Activated CD4-positive, alpha-beta T cell treated with anti-CD3 and anti-CD28 coated beads, Interleukin-2, amount 10 ng/mL, durations not matched to agents 7 days and 5 days (primary cell): ENCODE data around the gene GRIP2. TPM values are rescaled to one million over a fixed set of nuclear protein-coding genes. Genes with fewer than 3 reads are reported as not detected.

Experiments
- CTCF ChIA-PET: fragments of 350-600 bp; sonication (Branson Sonifier 250); formaldehyde crosslinking; loops from one replicate; lab custom pipeline; 2021; ENCODE audit warnings: antibody characterized with exemption; lab: Charles Lee
- POLR2A ChIA-PET: fragments of 350-600 bp; sonication (Branson Sonifier 250); formaldehyde crosslinking; loops from one replicate; lab custom pipeline; 2021; ENCODE audit warnings: antibody characterized with exemption; lab: Charles Lee
- DNase-seq: peaks from one replicate; pipeline ENCODE4 v3.0.0-alpha.2; 2020
- H3K27ac Mint-ChIP-seq: one replicate; pipeline ENCODE4 v1.8.0; 2021; ENCODE audit warnings: mild to moderate bottlenecking, moderate library complexity, mixed read lengths
- H3K27me3 Mint-ChIP-seq: one replicate; pipeline ENCODE4 v1.8.0; 2021; ENCODE audit warnings: mixed read lengths
- H3K36me3 Mint-ChIP-seq: one replicate; pipeline ENCODE4 v1.8.0; 2021; ENCODE audit warnings: low read depth, mixed read lengths
- H3K4me1 Mint-ChIP-seq: one replicate; pipeline ENCODE4 v1.8.0; 2021; ENCODE audit warnings: mixed read lengths
- H3K4me3 Mint-ChIP-seq: one replicate; pipeline ENCODE4 v1.8.0; 2021; ENCODE audit warnings: mild to moderate bottlenecking, moderate library complexity, mixed read lengths
- H3K9me3 Mint-ChIP-seq: one replicate; pipeline ENCODE4 v1.8.0; 2021; ENCODE audit warnings: mixed read lengths
- total RNA-seq, 2 experiments: library from RNA; stranded (reverse); gene quantifications; one replicate each; pipeline ENCODE4 v1.2.3, GENCODE V29; 2021

The GRIP2 gene
- total RNA-seq, 2 experiments from 2014 or later = 0.15 to 0.45 TPM

DNA sequence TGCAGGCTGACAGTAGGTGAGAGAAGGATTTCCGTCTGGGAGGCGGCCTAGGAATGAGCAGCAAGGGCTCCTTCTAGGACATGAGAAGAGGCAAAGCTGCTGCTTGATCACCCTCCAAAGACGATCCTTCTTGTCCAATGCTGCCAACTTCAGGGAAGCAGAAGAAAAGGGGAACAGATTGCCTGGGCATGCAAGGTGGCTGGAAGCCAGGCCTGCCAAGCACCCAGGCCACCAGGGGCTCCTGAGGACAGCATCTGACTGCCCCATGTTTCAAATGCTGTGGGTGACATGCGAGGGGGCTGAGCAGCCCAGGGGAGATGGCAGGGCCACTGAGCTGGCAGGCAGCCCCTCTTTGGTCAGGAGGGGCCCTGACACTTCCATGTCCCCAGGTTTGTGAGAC, 3.3 kb upstream of the GRIP2 start:
- Mint-ChIP-seq H3K27ac (no peak overlapping the region), H3K27me3 (peaks cover 6% of the 10 kb centered on the region), H3K9me3 (no peaks in the 10 kb centered on the region), H3K4me3 (no peak overlapping the region), H3K4me1 (no peaks in the 10 kb centered on the region), H3K36me3 (no peaks in the 10 kb centered on the region)
- POLR2A ChIA-PET = no interaction called here
- DNase-seq = no peak
- CTCF ChIA-PET = interaction anchor here (0.5 kb wide), 1 partner anchor 354 kb away, joined by 3 read pairs; no protein-coding TSS in a partner anchor

DNA sequence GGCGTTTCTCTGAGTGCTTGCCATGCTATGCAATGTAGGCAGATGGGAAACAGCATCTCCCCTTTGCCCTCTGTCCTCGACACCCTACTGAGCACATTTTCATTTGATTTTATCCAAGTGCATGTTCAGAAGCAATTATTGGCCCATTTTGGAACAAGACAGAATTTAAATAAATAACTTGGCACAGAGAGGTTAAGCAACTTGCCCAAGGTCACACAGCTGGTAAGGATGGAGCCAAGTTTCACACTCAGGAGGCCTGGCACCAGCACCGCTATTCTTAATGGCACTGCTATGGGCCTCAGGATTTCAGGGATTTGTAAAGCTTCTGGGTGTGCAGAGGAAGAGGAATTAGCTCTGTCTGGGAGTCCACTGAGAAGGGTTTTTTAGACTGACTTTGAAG, 2.5 kb upstream of the GRIP2 start:
- H3K27ac Mint-ChIP-seq = no peak overlapping the region
- no peak overlapping the region for H3K4me3 Mint-ChIP-seq
- peaks cover 4% of the 10 kb centered on the region for H3K27me3 Mint-ChIP-seq
- no peaks in the 10 kb centered on the region for H3K4me1 Mint-ChIP-seq
- H3K36me3 Mint-ChIP-seq = no peaks in the 10 kb centered on the region
- H3K9me3 Mint-ChIP-seq = no peaks in the 10 kb centered on the region
- POLR2A ChIA-PET = no interaction called here
- DNase-seq = no peak
- CTCF ChIA-PET = interaction anchor here (0.6 kb wide), 1 partner anchor 1539 kb away, joined by 3 read pairs; no protein-coding TSS in a partner anchor

DNA sequence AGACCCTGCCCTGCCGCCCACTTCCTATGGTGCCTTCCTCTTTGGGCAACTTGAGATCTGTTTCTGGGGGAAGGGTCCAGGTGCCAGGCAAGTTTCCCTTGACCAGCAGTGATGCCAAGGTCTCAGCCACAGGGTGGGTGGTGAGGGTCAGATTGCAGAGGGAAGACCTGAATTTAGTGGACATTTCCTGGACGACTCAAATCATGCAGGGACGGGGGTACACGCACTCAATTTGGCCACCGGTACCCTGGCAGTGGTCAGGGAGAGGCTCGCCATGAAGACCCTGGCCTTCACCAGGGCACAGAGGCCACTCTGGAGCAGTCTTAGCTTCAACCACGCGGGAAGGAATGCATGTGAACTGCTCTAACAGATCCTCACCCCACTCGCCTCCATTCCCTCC, 1.5 kb upstream of the GRIP2 start:
- Mint-ChIP-seq H3K36me3 (no peaks in the 10 kb centered on the region), H3K9me3 (no peaks in the 10 kb centered on the region), H3K27ac (no peak overlapping the region), H3K4me3 (no peak overlapping the region), H3K4me1 (no peaks in the 10 kb centered on the region), H3K27me3 (peaks cover 2% of the 10 kb centered on the region)
- ChIA-PET POLR2A (no interaction called here), CTCF (no interaction called here)
- no peak for DNase-seq

DNA sequence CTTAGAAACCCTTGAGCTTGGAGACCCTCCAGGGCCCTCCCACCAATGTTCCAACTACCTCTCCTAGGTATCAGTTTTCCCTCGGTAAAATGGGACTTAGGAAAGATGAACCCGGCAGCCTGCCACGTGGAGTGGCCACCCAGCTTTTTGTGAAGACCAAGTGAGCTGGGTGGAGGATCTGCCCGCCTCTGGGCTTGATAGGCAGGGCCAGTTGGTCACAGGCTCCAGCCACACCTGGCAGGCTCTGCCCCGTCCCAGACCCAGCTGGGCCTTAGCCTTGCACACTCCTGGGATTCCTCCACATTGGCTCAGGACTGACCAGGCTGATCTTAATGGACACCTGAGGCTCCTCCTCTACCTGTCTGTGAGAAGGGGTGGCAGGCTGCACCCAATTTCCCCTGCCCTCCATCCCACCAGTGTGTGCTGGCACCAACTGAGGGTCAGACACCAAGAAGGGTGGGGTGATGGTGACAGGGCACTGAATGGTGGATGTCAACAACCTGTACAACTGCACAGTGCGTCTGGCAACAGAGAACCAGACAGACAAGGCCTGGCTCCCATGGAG, 761 bp upstream of the GRIP2 start:
- peaks cover 2% of the 10 kb centered on the region for H3K27me3 Mint-ChIP-seq
- CTCF ChIA-PET = no interaction called here
- no peaks in the 10 kb centered on the region for H3K4me1 Mint-ChIP-seq
- H3K36me3 Mint-ChIP-seq = no peaks in the 10 kb centered on the region
- no peak for DNase-seq
- no peak overlapping the region for H3K27ac Mint-ChIP-seq
- H3K4me3 Mint-ChIP-seq = no peak overlapping the region
- POLR2A ChIA-PET = no interaction called here
- no peaks in the 10 kb centered on the region for H3K9me3 Mint-ChIP-seq

DNA sequence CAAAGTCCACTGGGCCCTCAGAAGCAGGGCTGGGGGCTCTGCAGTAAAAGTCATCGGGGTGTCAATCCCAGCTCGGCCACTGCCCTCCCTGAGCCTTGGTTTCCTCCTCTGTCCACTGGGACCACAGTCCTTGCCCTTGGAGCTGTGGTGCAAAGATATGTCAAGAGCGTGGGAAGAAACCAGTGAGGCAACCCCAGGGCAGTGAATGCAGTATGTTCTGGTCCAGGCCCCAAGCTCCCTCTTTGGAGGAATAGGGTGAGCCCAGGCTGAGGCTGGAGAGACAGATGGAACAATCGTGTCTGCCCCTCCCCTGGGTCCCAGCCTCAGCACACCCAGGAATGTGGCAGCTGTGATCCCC, 779 bp downstream of the GRIP2 start:
- no peaks in the 10 kb centered on the region for H3K27me3 Mint-ChIP-seq
- no peaks in the 10 kb centered on the region for H3K4me1 Mint-ChIP-seq
- no peak overlapping the region for H3K4me3 Mint-ChIP-seq
- no peak overlapping the region for H3K27ac Mint-ChIP-seq
- no peaks in the 10 kb centered on the region for H3K36me3 Mint-ChIP-seq
- no peaks in the 10 kb centered on the region for H3K9me3 Mint-ChIP-seq
- CTCF ChIA-PET = interaction anchor here (1.0 kb wide), 1 partner anchor 9 kb away, joined by 3 read pairs; no protein-coding TSS in a partner anchor
- POLR2A ChIA-PET = no interaction called here
- no peak for DNase-seq

DNA sequence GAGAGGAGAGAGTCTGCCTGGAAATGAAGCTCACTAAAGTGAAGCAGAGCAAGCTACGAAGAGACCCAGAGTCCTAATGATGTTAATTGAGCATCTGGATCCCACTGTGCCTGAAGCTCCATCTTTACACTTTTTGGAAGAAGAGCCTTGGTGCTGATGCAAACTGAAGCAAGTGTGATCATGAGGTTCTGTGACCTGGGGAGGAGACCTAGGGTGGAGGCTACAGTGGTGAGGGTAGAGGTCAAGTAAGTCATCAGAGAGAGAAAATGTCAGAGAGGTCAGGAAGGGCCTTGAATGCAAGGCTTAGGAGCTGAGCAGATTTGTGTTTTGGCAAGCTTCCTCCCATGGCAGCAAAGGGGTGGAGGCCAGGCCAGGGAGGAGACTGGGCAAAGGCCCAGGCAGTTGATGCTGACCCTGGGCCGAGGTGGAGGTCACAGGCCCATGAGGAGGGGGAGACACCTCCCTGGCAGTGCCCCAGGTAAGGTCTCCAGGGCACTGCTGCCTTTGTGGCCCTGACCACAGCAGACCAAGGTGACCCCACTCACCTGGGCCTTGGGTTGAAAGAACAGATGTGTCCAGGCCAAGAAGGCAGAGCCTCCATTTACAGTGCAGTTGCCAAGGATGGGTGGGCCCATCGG, 1.6 kb downstream of the GRIP2 start:
- POLR2A ChIA-PET = interaction anchor here (0.7 kb wide), 1 partner anchor 10 kb away, joined by 3 read pairs; no protein-coding TSS in a partner anchor
- no peak overlapping the region for H3K4me3 Mint-ChIP-seq
- CTCF ChIA-PET = interaction anchor here (0.8 to 1.0 kb wide), 2 partner anchors 8 to 31 kb away, joined by 3 read pairs; no protein-coding TSS in a partner anchor
- H3K4me1 Mint-ChIP-seq = no peaks in the 10 kb centered on the region
- no peaks in the 10 kb centered on the region for H3K9me3 Mint-ChIP-seq
- no peaks in the 10 kb centered on the region for H3K27me3 Mint-ChIP-seq
- DNase-seq = no peak
- no peaks in the 10 kb centered on the region for H3K36me3 Mint-ChIP-seq
- no peak overlapping the region for H3K27ac Mint-ChIP-seq

DNA sequence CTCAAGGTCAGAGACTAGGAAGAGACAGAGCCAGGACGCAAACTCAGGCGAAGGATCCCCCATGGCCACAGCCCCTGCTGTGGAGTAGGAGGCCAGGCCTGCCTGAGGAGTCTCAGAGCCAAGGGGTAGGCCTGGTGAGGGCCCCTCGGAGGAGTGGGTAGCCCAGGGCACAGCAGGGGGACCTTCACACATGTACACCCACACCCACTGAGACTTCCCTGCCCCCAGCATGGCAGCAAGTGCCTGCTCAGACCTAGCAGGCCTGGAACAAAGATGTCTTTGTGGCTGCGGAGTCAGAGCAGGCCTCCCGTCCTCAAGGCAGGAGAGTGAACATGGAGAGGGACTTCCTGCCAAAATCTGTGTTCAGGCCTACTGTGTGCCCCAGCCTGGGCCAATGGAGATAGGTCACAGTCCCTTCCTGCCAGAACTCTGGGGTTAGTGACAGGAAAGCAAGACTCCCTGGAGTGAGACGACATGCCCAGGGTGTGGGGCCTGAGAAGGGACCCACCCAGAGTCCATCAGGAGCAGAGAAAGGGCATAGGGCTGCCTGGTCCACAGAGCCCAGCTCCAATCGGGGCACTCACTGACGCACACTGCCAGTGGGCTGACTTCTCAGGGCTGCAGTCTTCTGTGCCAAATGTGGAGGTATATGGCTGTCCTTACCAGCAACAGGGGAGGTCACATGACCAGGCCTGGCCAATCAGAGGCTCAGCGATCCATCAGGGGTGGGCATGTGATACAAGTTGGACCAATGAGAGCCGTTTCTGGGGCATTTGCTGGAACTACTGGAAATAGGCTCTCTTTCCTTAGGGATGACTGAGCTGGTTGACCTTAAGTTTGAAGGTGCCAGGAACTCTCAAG, 2.3 kb downstream of the GRIP2 start:
- no peaks in the 10 kb centered on the region for H3K9me3 Mint-ChIP-seq
- H3K36me3 Mint-ChIP-seq = no peaks in the 10 kb centered on the region
- no peaks in the 10 kb centered on the region for H3K4me1 Mint-ChIP-seq
- no peak overlapping the region for H3K4me3 Mint-ChIP-seq
- POLR2A ChIA-PET = interaction anchor here (0.7 kb wide), 1 partner anchor 10 kb away, joined by 3 read pairs; no protein-coding TSS in a partner anchor
- DNase-seq = no peak
- H3K27me3 Mint-ChIP-seq = no peaks in the 10 kb centered on the region
- no peak overlapping the region for H3K27ac Mint-ChIP-seq
- CTCF ChIA-PET = interaction anchor here (0.8 kb wide), 1 partner anchor 32 kb away, joined by 3 read pairs; no protein-coding TSS in a partner anchor

DNA sequence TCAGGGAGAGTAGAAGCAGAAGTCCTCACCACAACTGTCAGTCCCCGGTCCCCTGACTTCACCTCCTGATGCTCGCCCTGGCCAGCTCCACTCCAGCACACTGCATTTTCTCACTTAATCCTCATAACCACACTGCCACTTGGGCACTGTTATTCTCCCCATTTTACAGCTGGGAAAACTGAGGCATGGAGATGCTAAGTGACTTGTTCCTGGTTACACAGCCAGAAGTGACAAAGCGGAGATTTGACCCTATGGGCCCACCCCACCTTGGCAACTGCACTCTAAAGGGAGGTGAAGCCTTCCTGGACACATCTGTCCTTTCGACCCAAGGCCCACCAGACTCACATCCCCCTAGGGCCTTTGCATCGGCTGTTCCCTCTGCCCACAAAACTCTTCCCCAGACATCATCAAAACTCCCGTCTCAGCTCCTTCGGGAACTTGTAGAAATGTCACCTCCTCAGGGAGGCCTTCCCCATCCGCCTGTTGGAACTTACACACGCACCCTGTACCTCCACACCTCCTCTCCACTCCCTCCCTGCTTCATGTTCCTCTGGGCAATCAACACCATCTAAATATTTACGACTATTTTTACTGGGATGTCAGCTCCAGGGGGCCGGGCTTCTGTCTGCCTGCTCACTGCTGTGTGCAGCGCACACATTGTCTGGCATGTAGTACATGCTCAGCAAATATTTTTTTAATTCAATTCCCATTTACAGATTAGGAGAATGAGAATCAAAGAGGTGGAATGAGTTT, 3.1 kb downstream of the GRIP2 start:
- ChIA-PET CTCF (interaction anchor here (0.6 to 1.4 kb wide), 2 partner anchors 13 to 41 kb away, joined by 3 to 4 read pairs; no protein-coding TSS in a partner anchor), POLR2A (no interaction called here)
- Mint-ChIP-seq H3K4me1 (no peaks in the 10 kb centered on the region), H3K27ac (no peak overlapping the region), H3K4me3 (no peak overlapping the region), H3K9me3 (no peaks in the 10 kb centered on the region), H3K36me3 (no peaks in the 10 kb centered on the region), H3K27me3 (no peaks in the 10 kb centered on the region)
- no peak for DNase-seq

DNA sequence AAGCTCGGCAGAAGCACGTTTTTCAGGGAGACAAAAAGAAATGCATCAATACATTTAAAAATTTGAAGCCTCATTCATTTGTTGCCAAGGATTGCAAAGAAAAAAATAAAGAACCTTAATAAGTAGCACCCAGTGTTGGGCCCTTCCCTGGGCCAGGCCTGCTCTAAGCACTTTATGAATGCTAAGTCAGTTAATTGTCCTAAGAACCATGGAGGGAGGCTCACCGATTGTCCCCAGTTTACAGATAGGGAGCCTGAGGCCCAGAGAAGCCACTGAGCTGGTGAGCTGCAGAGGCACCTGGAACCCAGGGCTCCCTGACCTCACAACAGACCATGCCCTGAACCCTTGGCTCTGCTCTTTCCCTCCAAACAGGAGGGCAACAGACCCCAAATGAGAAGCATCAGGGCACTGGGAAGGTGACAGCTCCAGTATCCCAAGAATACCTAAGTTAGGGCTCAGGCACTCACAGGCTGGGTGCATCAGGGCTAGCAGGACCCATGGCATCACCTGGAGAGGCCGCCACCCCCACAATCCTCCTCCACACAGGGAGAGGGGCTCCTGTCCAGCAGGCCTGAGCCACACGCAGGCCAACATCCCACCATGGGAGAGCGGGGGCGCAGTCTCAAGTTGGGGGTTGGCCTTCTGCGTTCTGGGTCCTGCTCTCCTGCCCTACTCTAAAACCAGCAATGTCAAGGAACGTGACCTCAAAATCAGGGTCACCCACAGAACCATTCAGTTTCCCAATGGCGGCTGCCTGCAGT, 3.9 kb downstream of the GRIP2 start:
- Mint-ChIP-seq H3K9me3 (no peaks in the 10 kb centered on the region), H3K4me3 (no peak overlapping the region), H3K4me1 (no peaks in the 10 kb centered on the region), H3K27ac (no peak overlapping the region), H3K36me3 (no peaks in the 10 kb centered on the region), H3K27me3 (peaks cover under 1% of the 10 kb centered on the region)
- ChIA-PET CTCF (interaction anchor here (0.6 to 1.4 kb wide), 3 partner anchors 12 to 52 kb away, joined by 3 to 4 read pairs (median 3); no protein-coding TSS in a partner anchor), POLR2A (no interaction called here)
- DNase-seq = no peak

DNA sequence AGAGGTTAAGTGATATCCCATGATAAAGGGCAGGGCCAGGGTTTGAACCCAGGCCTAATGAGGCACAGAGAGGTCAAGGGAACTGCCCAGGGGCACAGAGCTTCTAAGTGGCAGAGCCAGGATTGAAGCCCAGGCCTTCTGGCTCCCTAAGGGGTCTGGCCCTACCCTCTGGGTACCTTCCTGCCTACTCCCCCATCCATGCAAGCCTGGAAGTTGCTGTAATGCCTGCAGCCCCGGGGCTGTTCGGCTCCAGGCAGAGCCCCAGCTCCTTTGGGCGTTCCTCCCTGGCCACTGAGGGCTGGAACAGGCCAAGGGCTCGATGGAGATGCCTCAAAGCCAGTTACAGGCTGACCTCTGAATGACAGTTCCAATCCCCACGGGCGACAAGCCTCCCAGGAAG, 4.5 kb downstream of the GRIP2 start:
- no peak for DNase-seq
- POLR2A ChIA-PET = no interaction called here
- Mint-ChIP-seq H3K27me3 (peaks cover 5% of the 10 kb centered on the region), H3K36me3 (no peaks in the 10 kb centered on the region), H3K4me3 (no peak overlapping the region), H3K4me1 (no peaks in the 10 kb centered on the region), H3K9me3 (no peaks in the 10 kb centered on the region), H3K27ac (no peak overlapping the region)
- CTCF ChIA-PET = interaction anchor here (0.6 to 1.4 kb wide), 2 partner anchors 12 to 51 kb away, joined by 3 to 4 read pairs; no protein-coding TSS in a partner anchor

DNA sequence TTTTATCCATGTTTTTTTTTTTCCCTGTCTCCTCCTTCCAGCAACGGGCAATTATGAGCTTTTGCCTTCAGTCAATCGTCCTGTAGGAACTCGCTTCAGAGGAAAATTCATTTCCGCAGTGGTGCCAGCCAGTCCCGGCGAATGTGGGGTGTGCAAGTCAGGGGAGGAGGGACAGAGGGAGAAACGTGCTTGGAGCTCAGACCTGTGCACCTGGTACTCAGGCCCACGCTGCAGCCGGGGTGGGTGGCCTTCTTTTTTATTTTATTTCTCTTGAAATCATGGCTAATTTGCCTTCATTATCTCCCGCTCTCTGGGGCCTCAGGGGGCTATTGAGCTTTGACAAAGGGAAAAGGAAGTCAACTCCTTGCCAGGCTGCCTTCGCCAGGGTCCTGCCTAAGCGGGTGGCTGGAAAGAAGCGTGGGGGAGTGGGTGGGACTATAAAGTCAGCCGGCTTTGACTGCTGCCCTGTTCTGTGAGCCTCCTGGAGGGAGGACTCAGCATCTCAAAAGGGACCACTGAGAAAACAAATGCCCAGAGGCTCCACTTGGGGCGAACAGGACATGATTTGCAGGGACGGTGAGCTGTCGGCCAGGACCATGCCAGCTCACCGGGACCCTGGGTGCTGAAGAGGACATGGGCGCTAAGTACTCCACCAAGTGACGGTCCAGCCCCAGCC, 5.5 kb downstream of the GRIP2 start:
- DNase-seq = no peak

More for the DNA sequence above, 5.5 kb downstream of the GRIP2 start:
- no peaks in the 10 kb centered on the region for H3K36me3 Mint-ChIP-seq
- H3K27ac Mint-ChIP-seq = no peak overlapping the region
- ChIA-PET POLR2A (no interaction called here), CTCF (no interaction called here)
- no peaks in the 10 kb centered on the region for H3K9me3 Mint-ChIP-seq
- peaks cover 9% of the 10 kb centered on the region for H3K27me3 Mint-ChIP-seq
- no peak overlapping the region for H3K4me3 Mint-ChIP-seq
- no peaks in the 10 kb centered on the region for H3K4me1 Mint-ChIP-seq
